HFFc6 (cell line): ENCODE results near the gene SMIM24. TPM values are rescaled to one million over a fixed set of nuclear protein-coding genes. Genes with fewer than 3 reads are reported as not detected.
"Not testable (repeated sequence)": the region's sequence is repeated elsewhere in the genome, so short reads cannot be mapped to it uniquely, and the experiment has no call there.

ENCODE experiments used
- DNase-seq: peaks from one replicate; pipeline ENCODE4 v3.0.0-alpha.2; 2018
- H3K27ac Mint-ChIP-seq: 2 replicates; pipeline ENCODE4 v1.8.0; 2020; ENCODE audit warnings: mild to moderate bottlenecking, mixed read lengths
- H3K27me3 Mint-ChIP-seq: 2 replicates; pipeline ENCODE4 v1.8.0; 2021; ENCODE audit warnings: mild to moderate bottlenecking, moderate library complexity, mixed read lengths; ENCODE audit not compliant: insufficient read depth
- H3K36me3 Mint-ChIP-seq: 2 replicates; pipeline ENCODE4 v1.8.0; 2021; ENCODE audit warnings: low read depth, mixed read lengths
- H3K4me1 Mint-ChIP-seq: 2 replicates; pipeline ENCODE4 v1.8.0; 2020; ENCODE audit warnings: low read depth, mixed read lengths
- H3K4me3 Mint-ChIP-seq: 2 replicates; pipeline ENCODE4 v1.8.0; 2020; ENCODE audit warnings: mild to moderate bottlenecking, moderate library complexity, mixed read lengths
- H3K9me3 Mint-ChIP-seq: 2 replicates; pipeline ENCODE4 v1.8.0; 2020; ENCODE audit warnings: mild to moderate bottlenecking, mixed read lengths
- total RNA-seq, 6 experiments: library from RNA; stranded (reverse); fragmentation: NEBNext Ultra II Directional; extraction: Animal tissue kit (Norgen Biotek cat#: 25700); gene quantifications; 2 replicates in 1 of 6; 3 replicates in 5 of 6; pipeline ENCODE4 v1.2.3, GENCODE V29; 2021
- TF ChIP-seq, protein P1 (sequence below): fragments of 200-600 bp; sonication (generic); IDR thresholded peaks from 2 replicates; pipeline ENCODE4 v1.5.0; 2021; ENCODE audit warnings: antibody characterized with exemption, mild to moderate bottlenecking

SMIM24 gene
- total RNA-seq, 6 experiments from 2014 or later: not detected

DNA sequence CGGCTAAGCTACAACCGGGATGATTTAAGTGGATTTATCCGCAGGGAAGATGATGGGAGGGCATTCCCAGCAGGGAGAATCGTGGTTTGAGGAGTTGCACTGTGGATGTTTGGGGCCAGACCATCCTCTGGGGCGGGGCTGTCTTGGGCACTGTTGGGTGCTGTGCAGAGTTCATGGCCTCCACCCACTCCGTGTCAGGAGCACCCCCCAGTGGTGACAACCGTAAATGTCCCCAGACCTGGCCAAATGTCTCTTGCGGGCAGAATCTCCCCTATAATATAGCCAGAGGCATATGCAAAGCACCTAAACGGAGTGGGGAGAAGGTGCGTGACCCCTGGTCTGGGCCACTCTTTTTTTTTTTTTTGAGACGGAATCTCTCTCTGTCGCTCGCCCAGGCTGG, 40.2 kb downstream of the SMIM24 start:
- H3K9me3 Mint-ChIP-seq: no peaks in the 10 kb centered on the region
- H3K4me3 Mint-ChIP-seq: no peak overlapping the region
- TF ChIP-seq, protein P1, sequence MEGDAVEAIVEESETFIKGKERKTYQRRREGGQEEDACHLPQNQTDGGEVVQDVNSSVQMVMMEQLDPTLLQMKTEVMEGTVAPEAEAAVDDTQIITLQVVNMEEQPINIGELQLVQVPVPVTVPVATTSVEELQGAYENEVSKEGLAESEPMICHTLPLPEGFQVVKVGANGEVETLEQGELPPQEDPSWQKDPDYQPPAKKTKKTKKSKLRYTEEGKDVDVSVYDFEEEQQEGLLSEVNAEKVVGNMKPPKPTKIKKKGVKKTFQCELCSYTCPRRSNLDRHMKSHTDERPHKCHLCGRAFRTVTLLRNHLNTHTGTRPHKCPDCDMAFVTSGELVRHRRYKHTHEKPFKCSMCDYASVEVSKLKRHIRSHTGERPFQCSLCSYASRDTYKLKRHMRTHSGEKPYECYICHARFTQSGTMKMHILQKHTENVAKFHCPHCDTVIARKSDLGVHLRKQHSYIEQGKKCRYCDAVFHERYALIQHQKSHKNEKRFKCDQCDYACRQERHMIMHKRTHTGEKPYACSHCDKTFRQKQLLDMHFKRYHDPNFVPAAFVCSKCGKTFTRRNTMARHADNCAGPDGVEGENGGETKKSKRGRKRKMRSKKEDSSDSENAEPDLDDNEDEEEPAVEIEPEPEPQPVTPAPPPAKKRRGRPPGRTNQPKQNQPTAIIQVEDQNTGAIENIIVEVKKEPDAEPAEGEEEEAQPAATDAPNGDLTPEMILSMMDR: peak; percentile 68
- peaks cover 20% of the 10 kb centered on the region for H3K36me3 Mint-ChIP-seq
- H3K27me3 Mint-ChIP-seq: peaks cover 7% of the 10 kb centered on the region
- H3K4me1 Mint-ChIP-seq: peaks cover 23% of the 10 kb centered on the region
- no peak overlapping the region for H3K27ac Mint-ChIP-seq
- no peak for DNase-seq

DNA sequence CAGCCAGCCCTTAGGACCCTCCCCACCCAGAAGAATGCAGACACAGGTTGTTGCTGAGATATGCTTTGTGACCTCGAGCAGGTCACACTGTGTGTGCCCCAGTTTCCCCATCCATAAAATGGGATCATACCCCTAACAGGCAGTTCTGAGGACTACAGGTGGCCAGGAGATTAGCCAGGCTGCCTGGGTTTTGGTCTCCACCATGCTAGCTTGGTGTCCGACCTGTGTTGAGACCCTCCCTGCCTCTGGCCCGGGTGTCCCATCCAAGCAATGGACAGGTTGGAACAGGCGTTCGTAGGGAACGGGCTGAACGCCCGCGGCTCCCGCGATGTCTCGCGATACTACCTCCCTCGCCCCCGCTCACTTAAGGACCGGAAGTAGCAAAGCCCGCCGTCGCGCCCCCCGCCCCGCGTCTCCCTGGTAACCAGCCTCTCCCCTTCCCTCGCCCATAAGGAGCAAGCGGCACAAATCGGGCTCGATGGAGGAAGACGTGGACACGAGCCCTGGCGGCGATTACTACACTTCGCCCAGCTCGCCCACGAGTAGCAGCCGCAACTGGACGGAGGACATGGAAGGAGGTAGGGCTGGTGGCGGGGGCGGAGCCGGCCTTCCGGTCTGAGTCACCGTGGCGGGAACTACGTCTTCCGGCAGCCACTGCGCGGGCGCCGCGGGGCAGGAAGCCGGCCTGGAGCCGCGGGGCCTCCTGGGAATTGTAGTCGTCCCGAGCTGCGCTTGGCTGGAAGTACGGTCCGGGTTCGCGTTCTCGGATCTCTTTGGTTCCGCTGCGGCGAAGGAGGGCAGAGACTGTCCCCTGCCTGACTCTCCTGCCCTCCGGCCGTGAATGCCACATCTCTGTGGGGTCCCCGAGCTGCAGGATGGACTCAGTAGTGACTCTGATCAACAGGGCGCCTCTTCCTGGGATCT, 45.4 kb downstream of the SMIM24 start:
- peak overlapping the region; percentile 93 for H3K27ac Mint-ChIP-seq
- peak overlapping the region; percentile 82 for H3K4me3 Mint-ChIP-seq
- TF ChIP-seq, protein P1: no peak; the same call in 1 of the 2 replicates
- H3K27me3 Mint-ChIP-seq: peaks cover 9% of the 10 kb centered on the region
- DNase-seq: peak; percentile 93
- peaks cover 29% of the 10 kb centered on the region for H3K36me3 Mint-ChIP-seq
- H3K4me1 Mint-ChIP-seq: peaks cover 22% of the 10 kb centered on the region
- peaks cover 8% of the 10 kb centered on the region for H3K9me3 Mint-ChIP-seq

DNA sequence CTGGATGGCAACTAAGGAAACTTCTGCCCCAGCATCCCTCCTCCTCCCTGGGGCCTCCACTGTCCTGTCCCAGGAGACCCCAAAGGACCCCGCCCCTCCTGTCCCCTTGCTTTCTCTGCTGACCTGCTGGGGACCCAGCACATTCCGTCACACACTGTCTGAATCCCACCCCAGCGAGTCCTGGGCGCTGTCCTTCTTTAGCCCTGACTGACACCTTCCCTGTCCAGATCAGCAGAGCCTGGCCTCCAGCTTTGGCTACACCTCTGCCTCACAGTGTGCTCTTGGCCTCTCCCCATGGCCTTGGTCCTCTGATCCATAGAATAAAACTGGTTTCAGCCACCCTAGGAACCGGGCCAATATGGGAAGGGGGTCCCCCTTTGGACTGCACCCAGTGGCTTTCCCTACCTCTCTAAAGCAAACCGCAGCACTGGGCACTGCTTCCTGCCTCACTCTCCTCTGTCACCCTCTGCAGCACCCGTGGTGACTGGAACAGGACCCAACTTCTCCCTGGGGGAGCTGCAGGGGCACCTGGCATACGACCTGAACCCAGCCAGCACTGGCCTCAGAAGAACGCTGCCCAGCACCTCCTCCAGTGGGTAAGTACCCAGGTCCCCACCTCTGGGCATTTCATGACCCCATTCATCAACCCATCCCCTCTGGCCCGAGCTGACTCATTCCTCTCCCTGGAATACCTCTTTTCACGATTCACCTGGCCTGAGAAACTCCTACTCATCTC, 46.4 kb downstream of the SMIM24 start:
- Mint-ChIP-seq H3K36me3 (peaks cover 29% of the 10 kb centered on the region), H3K4me3 (peak overlapping the region; percentile 82), H3K27me3 (peaks cover 9% of the 10 kb centered on the region), H3K9me3 (peaks cover 8% of the 10 kb centered on the region), H3K27ac (peak overlapping the region; percentile 93), H3K4me1 (peaks cover 23% of the 10 kb centered on the region)
- TF ChIP-seq, protein P1: no peak
- DNase-seq: no peak

DNA sequence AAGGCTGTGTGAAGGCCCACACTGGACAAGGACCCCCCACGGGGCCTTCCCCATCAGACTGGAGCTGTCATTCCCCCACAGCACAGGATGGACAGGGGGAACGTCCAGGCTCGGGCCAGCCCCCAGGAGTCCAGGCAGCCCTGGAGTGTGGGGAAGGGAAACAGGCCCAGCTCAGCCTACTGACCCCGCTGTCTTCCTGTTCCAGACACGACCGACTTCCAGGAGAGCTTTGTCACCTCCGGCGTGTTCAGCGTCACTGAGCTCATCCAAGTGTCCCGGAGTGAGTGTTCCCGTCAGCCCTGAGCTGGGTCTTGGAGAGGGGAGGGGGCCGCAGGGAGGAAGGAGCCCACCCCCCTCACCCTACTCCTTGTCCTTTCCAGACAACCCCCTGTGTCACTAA, 47.0 kb downstream of the SMIM24 start:
- peaks cover 8% of the 10 kb centered on the region for H3K9me3 Mint-ChIP-seq
- H3K27ac Mint-ChIP-seq: no peak overlapping the region
- peaks cover 29% of the 10 kb centered on the region for H3K36me3 Mint-ChIP-seq
- no peak overlapping the region for H3K4me3 Mint-ChIP-seq
- DNase-seq: no peak
- peaks cover 10% of the 10 kb centered on the region for H3K27me3 Mint-ChIP-seq
- H3K4me1 Mint-ChIP-seq: peaks cover 29% of the 10 kb centered on the region
- TF ChIP-seq, protein P1: no peak

DNA sequence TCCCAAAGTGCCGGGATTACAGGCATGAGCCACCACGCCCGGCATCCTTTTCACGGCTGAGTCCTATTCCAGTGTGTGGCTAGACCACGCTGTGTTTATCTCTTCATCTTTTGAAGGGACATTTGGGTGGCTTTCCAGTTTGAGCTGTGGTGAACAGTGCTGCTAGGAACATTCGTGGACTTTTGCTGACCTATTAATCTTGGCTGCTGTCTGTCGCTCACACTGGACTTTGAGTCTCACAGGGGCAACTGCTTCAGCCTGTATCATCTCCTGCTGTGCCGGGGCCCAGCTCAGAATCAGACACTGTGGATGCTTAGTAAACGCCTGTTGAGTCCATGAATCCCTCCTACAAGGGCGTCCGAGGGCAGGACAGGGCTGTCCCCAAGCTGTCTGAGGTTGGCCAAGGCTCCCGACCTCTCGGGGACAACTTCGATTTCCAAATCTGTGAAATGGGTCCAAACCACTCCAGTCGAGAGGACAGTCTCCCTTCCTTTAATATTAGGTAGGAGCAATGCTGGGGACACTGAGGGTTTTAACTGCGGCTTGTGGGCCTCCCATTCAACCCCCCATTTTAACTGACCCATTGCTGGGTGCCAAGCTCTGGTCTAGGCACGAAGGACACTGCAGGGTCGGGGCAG, 48.4 kb downstream of the SMIM24 start:
- H3K36me3 Mint-ChIP-seq: peaks cover 32% of the 10 kb centered on the region
- no peak overlapping the region; the same call in 1 of the 2 replicates for H3K27ac Mint-ChIP-seq
- H3K9me3 Mint-ChIP-seq: peaks cover 8% of the 10 kb centered on the region
- H3K4me1 Mint-ChIP-seq: peaks cover 41% of the 10 kb centered on the region
- no peak for DNase-seq
- TF ChIP-seq, protein P1: no peak
- H3K27me3 Mint-ChIP-seq: peaks cover 10% of the 10 kb centered on the region
- H3K4me3 Mint-ChIP-seq: no peak overlapping the region; the same call in 1 of the 2 replicates

DNA sequence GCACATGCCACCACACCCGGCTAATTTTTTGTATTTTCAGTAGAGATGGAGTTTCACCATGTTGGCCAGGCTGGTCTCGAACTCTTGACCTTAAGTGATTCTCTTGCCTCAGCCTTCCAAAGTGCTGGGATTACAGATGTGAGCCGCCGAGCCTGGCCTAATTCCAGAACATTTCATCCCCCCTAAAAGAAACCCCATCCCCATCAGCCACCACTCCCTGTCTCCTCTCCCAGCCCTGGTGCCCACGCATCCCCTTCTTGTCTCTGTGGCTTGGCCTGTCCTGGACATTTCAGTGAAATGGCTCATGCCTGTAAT, 50.0 kb downstream of the SMIM24 start:
- Mint-ChIP-seq H3K4me1 (peaks cover 38% of the 10 kb centered on the region), H3K27ac (peak overlapping the region; percentile 74), H3K36me3 (peaks cover 36% of the 10 kb centered on the region)
- not testable (repeated sequence) for H3K9me3 Mint-ChIP-seq, H3K27me3 Mint-ChIP-seq, DNase-seq, H3K4me3 Mint-ChIP-seq
